Stimulated activated naive CD8-positive, alpha-beta T cell treated with anti-CD3 and anti-CD28 coated beads, Interleukin-15, Interleukin-2, amounts not matched to agents 100 ng/mL and 50 ng/mL, for 24 hours (primary cell): ENCODE measurements around the gene UBA3.

Experiments
- H3K27ac Mint-ChIP-seq: one replicate; pipeline ENCODE4 v1.8.0; 2021; ENCODE audit warnings: mild to moderate bottlenecking, mixed read lengths
- H3K27me3 Mint-ChIP-seq: one replicate; pipeline ENCODE4 v1.8.0; 2021; ENCODE audit warnings: mixed read lengths
- H3K36me3 Mint-ChIP-seq: one replicate; pipeline ENCODE4 v1.8.0; 2021; ENCODE audit warnings: low read depth, mixed read lengths
- H3K4me1 Mint-ChIP-seq: one replicate; pipeline ENCODE4 v1.8.0; 2021; ENCODE audit warnings: low read depth, mixed read lengths
- H3K4me3 Mint-ChIP-seq: one replicate; pipeline ENCODE4 v1.8.0; 2021; ENCODE audit warnings: mild to moderate bottlenecking, mixed read lengths
- H3K9me3 Mint-ChIP-seq: one replicate; pipeline ENCODE4 v1.8.0; 2021; ENCODE audit warnings: mixed read lengths

Gene UBA3

GRCh38 chr3:69063636-69064035 lies 16.5 kb downstream of the UBA3 start:
- Mint-ChIP-seq H3K36me3 (peaks cover 76% of the 10 kb centered on the region), H3K27ac (no peak overlapping the region), H3K4me1 (peaks cover 52% of the 10 kb centered on the region), H3K9me3 (peaks cover 4% of the 10 kb centered on the region), H3K4me3 (no peak overlapping the region), H3K27me3 (no peaks in the 10 kb centered on the region)

- peaks cover 78% of the 10 kb centered on the region for H3K36me3 Mint-ChIP-seq
- peaks cover 4% of the 10 kb centered on the region for H3K9me3 Mint-ChIP-seq
- no peak overlapping the region for H3K4me3 Mint-ChIP-seq
- H3K27ac Mint-ChIP-seq: peak overlapping the region; percentile 70
- H3K27me3 Mint-ChIP-seq: no peaks in the 10 kb centered on the region
- peaks cover 55% of the 10 kb centered on the region for H3K4me1 Mint-ChIP-seq
Observed at GRCh38 chr3:69059688-69060087, 20.5 kb downstream of the UBA3 start.

- Mint-ChIP-seq H3K4me1 (peaks cover 47% of the 10 kb centered on the region), H3K9me3 (peaks cover 4% of the 10 kb centered on the region), H3K4me3 (no peak overlapping the region), H3K36me3 (peaks cover 79% of the 10 kb centered on the region), H3K27me3 (no peaks in the 10 kb centered on the region), H3K27ac (peak overlapping the region; percentile 70)
Observed at GRCh38 chr3:69058947-69059224, 21.3 kb downstream of the UBA3 start.

- H3K27me3 Mint-ChIP-seq: no peaks in the 10 kb centered on the region
- H3K4me1 Mint-ChIP-seq: peaks cover 42% of the 10 kb centered on the region
- peak overlapping the region; percentile 70 for H3K27ac Mint-ChIP-seq
- no peak overlapping the region for H3K4me3 Mint-ChIP-seq
- peaks cover 77% of the 10 kb centered on the region for H3K36me3 Mint-ChIP-seq
- peaks cover 4% of the 10 kb centered on the region for H3K9me3 Mint-ChIP-seq
Observed at GRCh38 chr3:69058180-69058946, 21.8 kb downstream of the UBA3 start.

- no peaks in the 10 kb centered on the region for H3K9me3 Mint-ChIP-seq
- H3K27me3 Mint-ChIP-seq: no peaks in the 10 kb centered on the region
- H3K4me1 Mint-ChIP-seq: peaks cover 54% of the 10 kb centered on the region
- peak overlapping the region; percentile 93 for H3K27ac Mint-ChIP-seq
- peak overlapping the region; percentile 96 for H3K4me3 Mint-ChIP-seq
- H3K36me3 Mint-ChIP-seq: peaks cover 36% of the 10 kb centered on the region
Observed at GRCh38 chr3:69052472-69052898, 27.7 kb downstream of the UBA3 start.

- H3K4me1 Mint-ChIP-seq: peaks cover 52% of the 10 kb centered on the region
- H3K9me3 Mint-ChIP-seq: no peaks in the 10 kb centered on the region
- peak within 1 kb of the TSS; percentile 93 for H3K27ac Mint-ChIP-seq
- H3K27me3 Mint-ChIP-seq: no peaks in the 10 kb centered on the region
- H3K4me3 Mint-ChIP-seq: peak within 1 kb of the TSS; percentile 96
- peaks cover 35% of the 10 kb centered on the region for H3K36me3 Mint-ChIP-seq
Observed at GRCh38 chr3:69051756-69052471, 28.3 kb downstream of the UBA3 start, which contains the start of gene TMF1. TMF1 (minus strand) TSS chr3:69052333; CDS start chr3:69052086, 247 bp downstream.

GRCh38 chr3:69048990-69049389 lies 31.2 kb downstream of the UBA3 start:
- no peak overlapping the region for H3K27ac Mint-ChIP-seq
- peaks cover 41% of the 10 kb centered on the region for H3K36me3 Mint-ChIP-seq
- H3K4me1 Mint-ChIP-seq: peaks cover 52% of the 10 kb centered on the region
- H3K27me3 Mint-ChIP-seq: no peaks in the 10 kb centered on the region
- H3K9me3 Mint-ChIP-seq: no peaks in the 10 kb centered on the region
- peak overlapping the region; percentile 32 for H3K4me3 Mint-ChIP-seq

GRCh38 chr3:69044608-69045007 lies 35.6 kb downstream of the UBA3 start:
- Mint-ChIP-seq H3K9me3 (no peaks in the 10 kb centered on the region), H3K27me3 (no peaks in the 10 kb centered on the region), H3K27ac (no peak overlapping the region), H3K36me3 (peaks cover 56% of the 10 kb centered on the region), H3K4me1 (peaks cover 28% of the 10 kb centered on the region), H3K4me3 (no peak overlapping the region)

GRCh38 chr3:69033470-69033869 lies 46.7 kb downstream of the UBA3 start:
- peaks cover 14% of the 10 kb centered on the region for H3K4me1 Mint-ChIP-seq
- H3K9me3 Mint-ChIP-seq: no peaks in the 10 kb centered on the region
- no peak overlapping the region for H3K4me3 Mint-ChIP-seq
- H3K27me3 Mint-ChIP-seq: no peaks in the 10 kb centered on the region
- peaks cover 59% of the 10 kb centered on the region for H3K36me3 Mint-ChIP-seq
- peak overlapping the region; percentile 58 for H3K27ac Mint-ChIP-seq

GRCh38 chr3:69032737-69033136 lies 47.4 kb downstream of the UBA3 start:
- H3K4me3 Mint-ChIP-seq: no peak overlapping the region
- peak overlapping the region; percentile 27 for H3K27ac Mint-ChIP-seq
- H3K36me3 Mint-ChIP-seq: peaks cover 59% of the 10 kb centered on the region
- peaks cover 14% of the 10 kb centered on the region for H3K4me1 Mint-ChIP-seq
- H3K9me3 Mint-ChIP-seq: no peaks in the 10 kb centered on the region
- no peaks in the 10 kb centered on the region for H3K27me3 Mint-ChIP-seq

- Mint-ChIP-seq H3K4me3 (no peak overlapping the region), H3K27me3 (no peaks in the 10 kb centered on the region), H3K27ac (no peak overlapping the region), H3K4me1 (peaks cover 14% of the 10 kb centered on the region), H3K36me3 (peaks cover 63% of the 10 kb centered on the region), H3K9me3 (no peaks in the 10 kb centered on the region)
Observed at GRCh38 chr3:69032142-69032541, 48.0 kb downstream of the UBA3 start.

GRCh38 chr3:69031635-69032034 lies 48.5 kb downstream of the UBA3 start:
- Mint-ChIP-seq H3K4me1 (peaks cover 14% of the 10 kb centered on the region), H3K9me3 (no peaks in the 10 kb centered on the region), H3K27ac (no peak overlapping the region), H3K4me3 (no peak overlapping the region), H3K36me3 (peaks cover 62% of the 10 kb centered on the region), H3K27me3 (no peaks in the 10 kb centered on the region)

- no peak overlapping the region for H3K4me3 Mint-ChIP-seq
- H3K9me3 Mint-ChIP-seq: no peaks in the 10 kb centered on the region
- H3K27me3 Mint-ChIP-seq: no peaks in the 10 kb centered on the region
- no peak overlapping the region for H3K27ac Mint-ChIP-seq
- H3K4me1 Mint-ChIP-seq: no peaks in the 10 kb centered on the region
- peaks cover 34% of the 10 kb centered on the region for H3K36me3 Mint-ChIP-seq
Observed at GRCh38 chr3:69020857-69021256, 59.3 kb downstream of the UBA3 start.

GRCh38 chr3:69020424-69020823 lies 59.7 kb downstream of the UBA3 start:
- no peaks in the 10 kb centered on the region for H3K27me3 Mint-ChIP-seq
- no peaks in the 10 kb centered on the region for H3K9me3 Mint-ChIP-seq
- no peak overlapping the region for H3K4me3 Mint-ChIP-seq
- H3K27ac Mint-ChIP-seq: no peak overlapping the region
- no peaks in the 10 kb centered on the region for H3K4me1 Mint-ChIP-seq
- H3K36me3 Mint-ChIP-seq: peaks cover 30% of the 10 kb centered on the region

- Mint-ChIP-seq H3K4me3 (no peak overlapping the region), H3K4me1 (peaks cover 24% of the 10 kb centered on the region), H3K9me3 (no peaks in the 10 kb centered on the region), H3K27me3 (no peaks in the 10 kb centered on the region), H3K36me3 (peaks cover 15% of the 10 kb centered on the region), H3K27ac (no peak overlapping the region)
Observed at GRCh38 chr3:69016901-69017300, 63.3 kb downstream of the UBA3 start.
